ENCODE results near the gene FOXP3.

DNA sequence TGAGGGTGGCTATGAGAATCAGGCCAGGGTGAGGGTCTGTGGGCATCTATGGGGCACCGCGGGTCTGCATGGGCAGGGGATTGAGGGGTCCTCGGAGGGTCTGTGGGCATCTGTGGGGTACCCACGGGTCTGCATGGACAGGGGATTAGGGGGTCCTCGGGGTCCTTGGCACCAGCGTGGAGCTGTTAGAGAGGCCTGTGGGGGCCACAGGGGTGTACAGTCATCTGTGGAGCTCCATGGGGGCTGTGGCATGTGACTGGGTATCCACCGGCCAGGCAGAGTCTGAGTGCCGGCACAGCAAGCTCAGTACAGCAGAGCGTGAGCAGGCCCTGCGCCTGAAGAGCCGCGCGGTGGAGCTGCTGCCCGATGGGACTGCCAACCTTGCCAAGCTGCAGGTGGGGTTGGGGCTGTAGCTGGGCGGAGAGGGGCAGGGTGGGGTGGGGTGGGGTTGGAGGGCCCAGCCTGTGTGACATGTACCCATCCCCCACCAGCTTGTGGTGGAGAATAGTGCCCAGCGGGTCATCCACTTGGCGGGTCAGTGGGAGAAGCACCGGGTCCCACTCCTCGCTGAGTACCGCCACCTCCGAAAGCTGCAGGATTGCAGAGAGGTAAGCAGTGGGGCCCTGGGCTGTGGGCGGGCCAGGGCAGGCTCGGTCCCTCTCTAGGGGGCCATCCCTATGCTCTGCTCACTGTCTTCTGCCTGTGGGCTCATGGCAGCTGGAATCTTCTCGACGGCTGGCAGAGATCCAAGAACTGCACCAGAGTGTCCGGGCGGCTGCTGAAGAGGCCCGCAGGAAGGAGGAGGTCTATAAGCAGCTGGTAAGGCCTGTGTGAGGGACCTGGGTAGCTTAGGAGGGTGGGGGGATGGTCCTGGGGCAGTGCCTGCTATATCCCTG, 16.3 kb downstream of the FOXP3 start:
- TF ChIP-seq, protein P1, sequence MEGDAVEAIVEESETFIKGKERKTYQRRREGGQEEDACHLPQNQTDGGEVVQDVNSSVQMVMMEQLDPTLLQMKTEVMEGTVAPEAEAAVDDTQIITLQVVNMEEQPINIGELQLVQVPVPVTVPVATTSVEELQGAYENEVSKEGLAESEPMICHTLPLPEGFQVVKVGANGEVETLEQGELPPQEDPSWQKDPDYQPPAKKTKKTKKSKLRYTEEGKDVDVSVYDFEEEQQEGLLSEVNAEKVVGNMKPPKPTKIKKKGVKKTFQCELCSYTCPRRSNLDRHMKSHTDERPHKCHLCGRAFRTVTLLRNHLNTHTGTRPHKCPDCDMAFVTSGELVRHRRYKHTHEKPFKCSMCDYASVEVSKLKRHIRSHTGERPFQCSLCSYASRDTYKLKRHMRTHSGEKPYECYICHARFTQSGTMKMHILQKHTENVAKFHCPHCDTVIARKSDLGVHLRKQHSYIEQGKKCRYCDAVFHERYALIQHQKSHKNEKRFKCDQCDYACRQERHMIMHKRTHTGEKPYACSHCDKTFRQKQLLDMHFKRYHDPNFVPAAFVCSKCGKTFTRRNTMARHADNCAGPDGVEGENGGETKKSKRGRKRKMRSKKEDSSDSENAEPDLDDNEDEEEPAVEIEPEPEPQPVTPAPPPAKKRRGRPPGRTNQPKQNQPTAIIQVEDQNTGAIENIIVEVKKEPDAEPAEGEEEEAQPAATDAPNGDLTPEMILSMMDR (IDR thresholded peaks at IDR 0.05), result no peak
- no peak for TF ChIP-seq EZH2phosphoT487 (IDR thresholded peaks at IDR 0.05)
- no peak for TF ChIP-seq EZH2 (IDR thresholded peaks at IDR 0.05)

All from neural progenitor cell (in vitro differentiated cells).